Adrenal gland (tissue), 19 donors: Measurements from ENCODE around the gene FNBP1L. TPM values are rescaled to one million over a fixed set of nuclear protein-coding genes. Genes with fewer than 3 reads are reported as not detected.

Source experiments
- DNase-seq, 7 donors: peaks; one replicate each; pipeline ENCODE4 v3.0.0-alpha.2; 2019 to 2020
- H3K27ac ChIP-seq, 5 donors: fragments of 200-600 bp; sonication (generic) in 4 of 5; 1 replicate in 3 of 5; 2 replicates in 2 of 5; pipeline versions ENCODE4 v1.5.1 to v1.8.0; 2016 to 2020; ENCODE audit warnings: mild to moderate bottlenecking in 1 of 5
- H3K27me3 ChIP-seq: fragments of 200-600 bp; 2 replicates; pipeline ENCODE4 v1.8.0; 2021
- H3K36me3 ChIP-seq, 2 donors: fragments of 200-600 bp; replicated peaks in 1 of 2; 1 replicate in 1 of 2; 2 replicates in 1 of 2; pipeline versions ENCODE4 v1.5.1 to v1.8.0; 2018 to 2022
- H3K4me1 ChIP-seq, 2 donors: fragments of 200-600 bp; replicated peaks in 1 of 2; 1 replicate in 1 of 2; 2 replicates in 1 of 2; pipeline versions ENCODE4 v1.5.1 to v1.8.0; 2018 to 2021
- H3K4me3 ChIP-seq, 4 donors: fragments of 200-600 bp; sonication (generic) in 3 of 4; one replicate each; pipeline ENCODE4 v1.5.1; 2016 to 2018
- H3K9me3 ChIP-seq, 3 donors: fragments of 200-600 bp; sonication (generic) in 1 of 3; replicated peaks in 1 of 3; 1 replicate in 2 of 3; 2 replicates in 1 of 3; pipeline versions ENCODE4 v1.5.1 to v1.8.0; 2016 to 2021
- POLR2A ChIP-seq, 2 donors: fragments of 450-650 bp; IDR thresholded peaks; one replicate each; pipeline ENCODE4 v1.6.1; 2017; ENCODE audit warnings: antibody characterized with exemption in 2 of 2, mild to moderate bottlenecking in 2 of 2, moderate library complexity in 1 of 2
- WGBS, 4 donors: extraction: QIAGEN DNeasy Blood & Tissue Kit in 2 of 4; methylation state at CpG; one replicate each; pipeline versions ENCODE4 v1.1.5 to v1.1.7; 2013 to 2017; 5-methylcytosine and 5-hydroxymethylcytosine counted together
- intact Hi-C, 2 donors: fragments of 100-400 bp; cut with DNase I; formaldehyde crosslinking; loops; one replicate each; pipeline versions ENCODE4 v1.14.1 to v1.15.0; 2022 to 2023
- long read RNA-seq, 10 donors: library from polyadenylated mRNA in 3 of 10; unstranded in 2 of 10; stranded (forward) in 1 of 10; transcript quantifications; one replicate each; pipeline ENCODE4 v2.0.0 and lab custom pipeline, GENCODE V29; 2021 to 2026
- polyA plus RNA-seq, 3 donors: library from polyadenylated mRNA; stranded (reverse); fragments of 200-250 nt in 2 of 3; fragments of 350-450 nt in 1 of 3; fragmentation: Illumina TruSeq in 1 of 3; extraction: RNeasy Lipid Tissue Mini Kit (QIAGEN cat#74804) in 1 of 3; gene quantifications; one replicate each; pipeline ENCODE4 v1.2.3, GENCODE V29; 2013 to 2014
- total RNA-seq, 9 donors: library from RNA; depleted of rRNA in 4 of 9; stranded (reverse); fragments of >200 nt in 4 of 9; fragments of 120-200 nt in 1 of 9; fragmentation: NEBNext Ultra II Directional in 1 of 9; extraction: Animal tissue kit (Norgen Biotek cat#: 25700) in 1 of 9; gene quantifications; one replicate each; pipeline versions ENCODE4 v1.1.0 to v1.2.4, GENCODE V29; 2013 to 2023
- TF ChIP-seq, protein P1 (sequence below), 6 experiments: fragments of 450-650 bp in 4 of 6; fragments of 200-600 bp in 2 of 6; sonication (generic) in 1 of 6; IDR thresholded peaks; 1 replicate in 5 of 6; 2 replicates in 1 of 6; pipeline versions ENCODE4 v1.5.1 to v1.8.0; 2016 to 2021; ENCODE audit warnings: antibody characterized with exemption in 6 of 6, mild to moderate bottlenecking in 2 of 6, moderate library complexity in 1 of 6
- donor health status: healthy with polysubstance abuse.
- donor health status: Bipolar disorder and iron deficiency.
- donor health status: DM: yes; HTN: yes; CAD: no.
- donor health status: DM: no; HTN: no; CAD: no.
- donor health status: DM: no; HTN: no; CAD: no.
- donor health status: DM: yes; HTN: yes; CAD: no.

Gene FNBP1L
- total RNA-seq = 10 to 100 TPM in 8 of 9 donors, 1 to 10 TPM in 1; 6.1 to 21.0 (median 15.5) TPM
- 10 to 100 TPM in 2 of 3 donors, 1 to 10 TPM in 1; 7.3 to 21.4 (median 11.3) TPM for polyA plus RNA-seq
- long read RNA-seq, donor 1, full-length matches to known transcripts = 4 of 4 reads
- long read RNA-seq, donor 1, partial matches to known transcripts = 0 of 4 reads
- long read RNA-seq, donor 1, other reads (novel, unspliced or antisense) = 0 of 4 reads
- long read RNA-seq, donor 2 = 0 reads
- long read RNA-seq, donor 3, partial matches to known transcripts = 0 of 1 reads
- long read RNA-seq, donor 3, other reads (novel, unspliced or antisense) = 0 of 1 reads
- long read RNA-seq, donor 4, full-length matches to known transcripts = 4 of 8 reads
- long read RNA-seq, donor 4, partial matches to known transcripts = 4 of 8 reads
- long read RNA-seq, donor 4, other reads (novel, unspliced or antisense) = 0 of 8 reads
- long read RNA-seq, donor 5, full-length matches to known transcripts = 21 of 28 reads
- long read RNA-seq, donor 5, partial matches to known transcripts = 2 of 28 reads
- long read RNA-seq, donor 5, other reads (novel, unspliced or antisense) = 5 of 28 reads
- long read RNA-seq, donor 6, full-length matches to known transcripts = 2 of 3 reads
- long read RNA-seq, donor 6, partial matches to known transcripts = 0 of 3 reads
- long read RNA-seq, donor 6, other reads (novel, unspliced or antisense) = 1 of 3 reads
- long read RNA-seq, donor 7 = 0 reads
- long read RNA-seq, donor 8, full-length matches to known transcripts = 1 of 1 reads
- long read RNA-seq, donor 8, partial matches to known transcripts = 0 of 1 reads
- long read RNA-seq, donor 8, other reads (novel, unspliced or antisense) = 0 of 1 reads
- long read RNA-seq, donor 9 = 0 reads
- long read RNA-seq, donor 10, full-length matches to known transcripts = 4 of 4 reads
- long read RNA-seq, donor 10, partial matches to known transcripts = 0 of 4 reads
- long read RNA-seq, donor 10, other reads (novel, unspliced or antisense) = 0 of 4 reads

DNA sequence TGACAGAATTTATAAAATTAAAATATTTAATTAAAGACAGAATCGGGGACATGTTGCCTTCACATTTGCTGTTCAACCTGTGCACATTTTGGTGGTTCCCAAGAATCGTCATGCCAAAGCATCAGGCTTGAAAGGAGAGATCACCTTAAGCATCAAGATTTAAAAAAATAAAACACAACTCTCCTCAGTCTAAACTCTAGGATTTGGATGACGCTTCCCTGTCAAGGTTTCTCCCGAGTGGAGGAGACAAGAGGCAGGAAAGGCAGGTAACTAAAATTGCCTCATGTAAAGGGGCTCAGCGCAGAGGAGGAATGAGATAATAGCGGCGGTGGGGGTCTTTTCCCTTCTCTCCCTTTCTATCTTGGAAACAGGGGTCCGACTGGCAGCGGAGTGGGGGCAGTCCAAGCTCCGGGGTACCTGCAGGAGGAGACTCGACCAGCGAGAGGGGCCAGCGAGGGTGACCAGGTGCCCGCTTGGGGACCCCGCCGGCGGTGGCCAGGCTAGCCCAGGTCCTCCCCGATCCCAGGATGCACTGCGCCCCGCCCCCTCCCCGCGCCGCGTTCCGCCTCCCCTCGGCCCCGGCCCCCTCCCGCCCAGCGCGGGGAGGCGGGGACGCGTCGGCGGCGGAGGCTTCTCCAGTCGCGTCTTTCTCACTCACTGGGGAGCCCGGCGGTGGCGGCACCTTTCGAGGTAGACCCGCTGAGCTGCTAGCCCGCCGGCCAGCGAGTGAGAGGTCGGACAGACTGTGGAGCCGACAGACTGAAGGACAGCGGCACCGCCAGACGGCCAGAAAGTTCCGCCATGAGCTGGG lies at the start of gene FNBP1L:
Gene FNBP1L, plus strand, starts transcription at position 638 of the 811 bp plus-strand sequence. Its CDS starts 164 bp downstream, at position 802.
- WGBS, 4 donors = 1 to 2% (median 1%) methylated on average over 10 to 52 of the region's 52 CpGs
- H3K27me3 ChIP-seq = no peaks in the 10 kb centered on the region
- no peaks in the 10 kb centered on the region for H3K36me3 ChIP-seq
- H3K9me3 ChIP-seq = no peaks in the 10 kb centered on the region
- peak in 1 of 2 donors; percentile 71 for TF ChIP-seq POLR2A (IDR thresholded peaks at IDR 0.05)
- TF ChIP-seq, protein P1, sequence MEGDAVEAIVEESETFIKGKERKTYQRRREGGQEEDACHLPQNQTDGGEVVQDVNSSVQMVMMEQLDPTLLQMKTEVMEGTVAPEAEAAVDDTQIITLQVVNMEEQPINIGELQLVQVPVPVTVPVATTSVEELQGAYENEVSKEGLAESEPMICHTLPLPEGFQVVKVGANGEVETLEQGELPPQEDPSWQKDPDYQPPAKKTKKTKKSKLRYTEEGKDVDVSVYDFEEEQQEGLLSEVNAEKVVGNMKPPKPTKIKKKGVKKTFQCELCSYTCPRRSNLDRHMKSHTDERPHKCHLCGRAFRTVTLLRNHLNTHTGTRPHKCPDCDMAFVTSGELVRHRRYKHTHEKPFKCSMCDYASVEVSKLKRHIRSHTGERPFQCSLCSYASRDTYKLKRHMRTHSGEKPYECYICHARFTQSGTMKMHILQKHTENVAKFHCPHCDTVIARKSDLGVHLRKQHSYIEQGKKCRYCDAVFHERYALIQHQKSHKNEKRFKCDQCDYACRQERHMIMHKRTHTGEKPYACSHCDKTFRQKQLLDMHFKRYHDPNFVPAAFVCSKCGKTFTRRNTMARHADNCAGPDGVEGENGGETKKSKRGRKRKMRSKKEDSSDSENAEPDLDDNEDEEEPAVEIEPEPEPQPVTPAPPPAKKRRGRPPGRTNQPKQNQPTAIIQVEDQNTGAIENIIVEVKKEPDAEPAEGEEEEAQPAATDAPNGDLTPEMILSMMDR (IDR thresholded peaks at IDR 0.05) = no peak
- peaks cover 0 to 15% of the 10 kb centered on the region in 2 donors for H3K4me1 ChIP-seq
- peak within 1 kb of the TSS; percentile 42 to 97 (median 81) for H3K4me3 ChIP-seq
- H3K27ac ChIP-seq = peak within 1 kb of the TSS in 4 of 5 donors; percentile 24 to 84 (median 63)
- intact Hi-C loops = loop anchor here in 1 of 2 donors (10.0 kb wide), 2 partner anchors 97 to 397 kb away; no protein-coding TSS in a partner anchor
- peak; percentile 72 to 84 (median 77) for DNase-seq

DNA sequence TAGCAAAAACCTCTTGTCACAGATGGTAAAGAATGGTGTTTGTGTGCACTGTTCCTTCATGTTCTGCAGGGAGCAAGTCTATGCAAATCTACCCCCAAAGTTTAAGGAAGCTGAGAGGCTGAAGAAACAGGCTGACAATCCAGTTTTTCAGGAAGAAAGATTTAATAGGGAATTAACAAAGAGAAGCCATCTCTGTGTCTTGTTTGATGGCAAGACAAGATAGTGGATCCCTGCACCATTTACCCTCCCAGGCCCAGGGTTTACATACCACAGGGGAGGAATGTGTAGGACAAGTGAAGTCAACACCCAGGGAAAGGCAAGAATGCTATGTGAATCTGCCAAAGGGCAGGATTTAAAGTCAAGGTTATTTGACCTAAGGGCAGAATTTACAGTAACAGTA lies 48.1 kb upstream of the FNBP1L start:
- H3K27ac ChIP-seq = no peak overlapping the region
- no peaks in the 10 kb centered on the region for H3K27me3 ChIP-seq
- H3K4me3 ChIP-seq = no peak overlapping the region
- no peak for DNase-seq
- no peaks in the 10 kb centered on the region for H3K4me1 ChIP-seq
- intact Hi-C loops = no loop called here
- no peaks in the 10 kb centered on the region for H3K36me3 ChIP-seq
- no peaks in the 10 kb centered on the region for H3K9me3 ChIP-seq
- TF ChIP-seq POLR2A (IDR thresholded peaks at IDR 0.05) = no peak
- TF ChIP-seq, protein P1 (IDR thresholded peaks at IDR 0.05) = no peak

DNA sequence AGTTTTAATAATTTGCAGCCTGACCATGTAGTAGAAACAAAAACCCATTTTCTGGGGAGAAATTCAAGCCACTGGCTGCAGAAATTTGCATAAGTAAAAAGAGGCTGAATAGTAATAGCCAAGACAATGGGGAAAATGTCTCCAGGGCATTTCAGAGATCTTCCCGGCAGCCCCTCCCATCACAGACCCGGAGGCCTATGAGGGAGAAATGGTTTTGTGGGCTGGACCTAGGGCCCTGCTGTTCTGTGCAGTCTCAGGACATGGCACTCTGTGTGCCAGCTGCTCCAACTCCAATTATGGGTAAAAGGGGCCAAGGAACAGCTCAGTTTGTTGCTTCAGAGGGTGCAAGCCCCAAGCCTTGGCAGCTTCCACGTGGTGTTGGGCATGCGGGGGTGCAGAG lies 39.7 kb upstream of the FNBP1L start:
- H3K27me3 ChIP-seq = no peaks in the 10 kb centered on the region
- no peak overlapping the region for H3K27ac ChIP-seq
- DNase-seq = no peak
- H3K4me3 ChIP-seq = no peak overlapping the region
- WGBS, 4 donors = 88 to 94% (median 91%) methylated on average over 2 to 4 of the region's 4 CpGs
- no peaks in the 10 kb centered on the region for H3K9me3 ChIP-seq
- TF ChIP-seq POLR2A (IDR thresholded peaks at IDR 0.05) = no peak
- TF ChIP-seq, protein P1 (IDR thresholded peaks at IDR 0.05) = no peak
- no peaks in the 10 kb centered on the region for H3K36me3 ChIP-seq
- intact Hi-C loops = no loop called here
- no peaks in the 10 kb centered on the region for H3K4me1 ChIP-seq
